Measurements from ENCODE around the gene TENM4.
"Not testable (repeated sequence)": the region's sequence is repeated elsewhere in the genome, so short reads cannot be mapped to it uniquely, and the experiment has no call there.

Gene TENM4

DNA sequence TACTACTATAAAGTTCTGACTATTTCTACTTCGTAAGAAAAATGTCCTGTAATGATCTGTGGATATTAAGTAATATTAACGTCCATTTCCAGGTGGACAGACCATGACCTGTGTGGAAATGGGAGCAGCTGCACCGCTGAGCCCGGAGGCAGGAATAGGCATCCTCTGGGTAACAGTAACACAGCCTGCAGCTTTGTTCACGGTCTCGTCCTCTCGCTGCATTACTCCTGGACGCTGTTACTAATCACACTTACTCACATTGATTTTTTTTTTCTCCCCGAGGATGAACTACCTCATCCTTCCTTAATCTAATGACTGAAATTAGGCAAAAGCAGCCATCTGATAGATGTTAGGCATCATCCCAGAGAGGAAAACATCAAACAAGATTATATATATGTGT, 520.5 kb downstream of the TENM4 start:
- no peak for DNase-seq

DNA sequence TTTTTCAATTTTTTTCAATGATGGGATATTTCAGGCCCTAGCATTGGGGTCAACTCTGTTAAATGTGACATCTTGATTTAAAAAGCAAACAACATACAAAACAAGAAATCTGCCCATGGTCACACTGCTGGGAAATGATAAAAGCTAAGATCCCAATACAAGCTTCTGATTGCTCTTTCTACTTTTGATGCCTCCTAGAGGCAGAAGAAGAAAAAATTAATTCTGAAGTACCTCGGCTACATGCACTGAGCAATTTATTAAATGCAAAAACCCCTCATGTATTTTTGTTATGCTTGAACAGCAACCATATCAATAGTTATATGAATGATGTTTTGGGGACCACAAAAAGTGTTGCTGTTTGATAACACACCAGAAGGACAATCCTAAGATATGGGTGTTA, 524.1 kb downstream of the TENM4 start:
- DNase-seq: no peak

GRCh38 chr11:78914503-78914902, 526.3 kb downstream of the TENM4 start:
- no peak for DNase-seq

DNA sequence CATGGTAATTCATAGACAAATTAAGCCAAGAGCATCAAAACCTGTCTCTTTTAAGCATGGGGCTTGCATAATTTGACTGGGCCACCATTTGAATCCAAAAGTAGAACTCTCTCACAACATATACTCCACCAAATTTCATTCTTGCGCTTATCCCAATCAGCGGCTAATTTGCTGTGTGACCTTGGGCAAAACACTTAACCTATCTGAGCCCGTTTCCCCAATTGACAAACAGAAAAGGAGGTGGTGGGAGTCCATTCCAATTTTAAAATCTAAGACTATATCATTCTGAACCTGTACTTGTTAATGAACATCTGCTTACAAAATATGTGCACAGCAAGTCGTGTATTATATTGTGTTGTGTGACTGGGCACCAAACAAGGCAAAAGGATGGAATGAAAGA, 528.1 kb downstream of the TENM4 start:
- DNase-seq: no peak

DNA sequence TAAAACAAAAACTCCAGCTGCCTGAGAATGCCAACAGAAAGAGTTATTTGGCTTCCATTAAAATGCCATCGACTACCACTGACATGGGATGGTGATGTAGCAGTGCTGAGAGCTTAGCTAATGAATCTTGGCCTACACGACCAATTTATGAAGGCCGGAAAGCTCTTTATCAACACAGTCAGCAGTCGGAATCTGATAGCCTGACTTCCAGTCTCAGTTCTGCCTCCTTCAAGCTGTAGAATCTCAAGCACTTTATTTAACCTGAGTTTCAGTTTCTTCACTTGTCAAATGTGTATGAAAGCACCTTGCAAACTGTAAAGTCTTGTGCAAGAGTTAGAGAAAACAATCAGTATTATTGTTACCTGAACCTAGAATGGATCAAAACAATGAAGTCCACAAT, 530.5 kb downstream of the TENM4 start:
- no peak for DNase-seq

GRCh38 chr11:78909386-78909785, 531.4 kb downstream of the TENM4 start:
- no peak for DNase-seq

- no peak for DNase-seq
Observed at GRCh38 chr11:78907636-78908035, 533.2 kb downstream of the TENM4 start.

DNA sequence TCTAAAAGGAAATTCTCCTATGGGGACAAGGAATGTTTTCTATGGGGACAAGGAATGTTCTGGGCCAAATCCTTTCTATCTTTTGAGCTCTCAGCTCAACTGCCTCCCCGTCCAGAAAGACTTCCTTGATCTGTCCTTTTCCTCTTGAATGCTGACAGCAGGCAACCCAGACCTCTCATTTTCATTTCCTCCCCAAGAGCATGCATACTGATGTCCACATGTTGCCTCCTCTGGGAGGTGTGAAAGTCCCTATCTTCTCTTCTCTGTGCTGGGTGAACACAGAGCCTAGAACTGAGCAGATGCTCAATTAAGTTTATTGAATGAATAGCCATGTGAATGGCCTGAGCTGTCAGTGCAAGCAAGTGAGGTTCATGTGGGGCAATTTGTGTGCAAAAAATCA, 534.3 kb downstream of the TENM4 start:
- no peak for DNase-seq

DNA sequence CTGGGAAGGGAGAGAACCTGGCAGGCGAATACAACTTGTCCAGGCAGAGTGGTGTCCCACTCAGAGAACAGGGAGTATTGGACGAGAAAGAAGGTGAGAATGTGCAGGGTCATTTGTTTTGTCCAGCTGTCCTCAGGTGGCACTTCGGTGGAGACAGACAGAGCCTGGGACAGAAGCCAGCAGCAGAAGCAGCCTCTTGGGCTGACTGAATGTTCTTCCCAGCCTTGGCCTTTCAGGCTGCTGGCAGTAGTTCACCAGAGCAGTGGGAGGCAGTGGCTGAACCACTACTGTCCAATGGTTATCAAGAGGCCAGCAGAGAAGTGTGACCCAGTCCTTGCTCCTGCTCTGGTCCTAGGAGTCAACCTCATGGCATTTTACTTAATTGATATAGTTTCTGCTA, 535.1 kb downstream of the TENM4 start:
- no peak for DNase-seq

DNA sequence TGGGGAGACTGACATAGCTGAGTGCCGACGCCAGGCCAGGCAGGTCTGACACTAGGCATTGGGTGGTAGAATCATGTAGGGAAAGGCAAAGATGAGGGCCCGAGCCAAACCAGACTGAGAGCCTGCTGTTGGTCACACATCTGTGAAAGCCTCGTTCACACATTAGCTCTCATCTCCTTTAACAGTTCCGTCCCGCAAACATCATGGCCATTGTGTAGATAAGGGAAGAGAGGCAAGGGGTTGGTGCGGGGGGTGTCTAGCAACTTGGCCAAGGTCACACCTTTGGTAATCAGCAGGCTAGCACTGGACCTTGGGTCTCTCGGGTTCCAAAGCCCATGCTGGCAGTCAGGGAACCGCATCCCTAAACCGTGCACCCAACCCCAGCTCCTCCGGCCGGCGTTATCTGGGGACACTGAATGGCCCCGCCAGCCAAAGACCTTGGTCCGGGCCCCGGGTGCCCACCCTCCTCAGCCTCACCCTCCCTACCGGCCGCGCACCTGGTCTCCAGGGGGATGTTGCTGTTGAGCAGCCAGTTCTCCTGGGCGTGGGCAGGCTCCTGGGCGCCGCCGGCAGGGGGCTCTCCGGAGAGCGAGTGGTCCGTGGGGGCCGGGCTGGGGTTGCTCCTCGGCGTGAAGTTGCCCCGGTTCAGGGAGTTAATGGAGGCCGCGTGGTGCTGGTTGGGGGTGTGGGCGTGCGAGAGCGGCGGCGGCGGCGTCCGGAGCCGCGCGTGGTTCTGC, 537.9 kb downstream of the TENM4 start:
- DNase-seq: no peak

DNA sequence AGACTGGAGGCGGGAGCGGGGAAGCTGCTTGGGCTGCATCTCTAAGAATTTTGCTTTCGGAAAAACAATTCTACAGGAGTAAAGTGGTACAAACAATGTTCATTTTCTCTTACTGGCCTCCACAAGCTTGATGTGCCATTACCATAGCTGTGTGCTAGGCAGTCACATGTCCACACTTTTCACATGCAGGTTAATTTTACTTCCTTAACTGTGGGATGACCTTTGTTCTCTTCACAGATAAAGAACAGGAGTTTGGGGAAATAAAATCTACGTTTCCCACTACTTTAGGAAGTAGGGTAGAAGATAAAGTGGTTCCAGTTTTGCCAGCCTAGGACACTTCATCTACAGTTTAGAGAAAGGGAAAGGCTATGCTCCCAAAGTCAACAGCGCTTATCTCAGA, 539.0 kb downstream of the TENM4 start:
- DNase-seq: no peak

DNA sequence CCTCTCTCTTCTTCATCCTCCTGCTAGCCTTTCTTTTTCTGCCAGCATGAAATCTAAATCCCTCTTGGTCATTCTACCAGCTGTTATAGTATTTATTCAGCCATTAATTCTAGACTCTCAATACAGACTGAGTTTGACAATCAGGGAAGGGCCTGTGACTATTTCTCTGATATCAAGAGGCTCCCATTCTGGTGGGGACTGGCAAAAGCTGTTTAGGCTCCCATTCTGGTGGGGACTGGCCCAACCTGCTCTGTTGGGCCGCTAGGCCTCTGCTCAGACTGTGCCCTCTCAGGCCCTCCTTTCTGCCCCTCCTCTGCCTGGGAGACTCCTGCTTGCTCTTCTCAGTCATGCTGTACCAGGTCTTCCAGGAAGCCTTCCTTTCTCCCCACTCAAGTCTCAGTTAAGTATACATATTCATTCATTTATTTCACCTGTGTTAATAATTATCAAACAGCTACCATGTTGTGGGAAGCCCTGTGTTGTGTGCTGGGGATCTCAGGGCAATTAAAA, 542.5 kb downstream of the TENM4 start:
- no peak for DNase-seq

DNA sequence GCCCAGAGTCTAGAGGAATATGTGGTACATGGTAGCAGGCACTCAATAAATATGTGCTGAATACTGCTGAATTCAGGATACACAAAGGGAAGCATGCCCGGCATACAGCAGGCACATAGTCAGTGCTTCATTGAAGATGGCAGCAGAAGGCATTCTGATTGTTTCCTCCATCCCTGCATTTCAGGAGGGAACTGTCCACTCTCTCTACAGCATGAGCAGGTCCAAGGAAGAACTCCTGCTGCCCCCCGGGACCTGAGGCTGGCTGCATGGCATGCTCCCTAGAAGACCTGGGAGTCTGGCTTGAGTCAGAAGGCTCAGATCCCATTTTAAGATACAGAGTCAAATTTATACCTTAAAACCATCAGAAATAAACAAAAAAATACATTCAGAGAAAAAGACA, 546.8 kb downstream of the TENM4 start:
- no peak for DNase-seq

- no peak for DNase-seq
Observed at GRCh38 chr11:78889698-78890097, 551.1 kb downstream of the TENM4 start.

GRCh38 chr11:78886616-78887015, 554.2 kb downstream of the TENM4 start:
- no peak for DNase-seq

DNA sequence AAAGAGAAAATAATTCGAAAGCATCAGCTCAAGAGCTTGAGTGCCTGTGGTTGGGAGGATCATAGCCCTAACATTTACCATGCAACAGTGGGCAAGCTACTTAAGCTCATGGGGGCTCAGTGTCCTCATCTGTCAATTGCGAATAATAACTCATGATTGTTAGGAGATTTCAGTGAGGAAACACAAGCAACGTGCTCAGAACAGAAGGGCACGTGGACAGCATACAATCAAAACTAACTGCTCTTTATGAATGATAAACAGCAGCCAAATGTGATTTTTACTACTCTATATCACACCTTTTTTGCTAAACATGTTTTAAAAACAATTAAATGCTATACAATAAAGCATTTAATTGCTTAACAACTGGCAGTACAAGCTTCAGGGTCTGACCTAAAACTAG, 556.1 kb downstream of the TENM4 start:
- no peak for DNase-seq

GRCh38 chr11:78883506-78883905, 557.3 kb downstream of the TENM4 start:
- no peak for DNase-seq

DNA sequence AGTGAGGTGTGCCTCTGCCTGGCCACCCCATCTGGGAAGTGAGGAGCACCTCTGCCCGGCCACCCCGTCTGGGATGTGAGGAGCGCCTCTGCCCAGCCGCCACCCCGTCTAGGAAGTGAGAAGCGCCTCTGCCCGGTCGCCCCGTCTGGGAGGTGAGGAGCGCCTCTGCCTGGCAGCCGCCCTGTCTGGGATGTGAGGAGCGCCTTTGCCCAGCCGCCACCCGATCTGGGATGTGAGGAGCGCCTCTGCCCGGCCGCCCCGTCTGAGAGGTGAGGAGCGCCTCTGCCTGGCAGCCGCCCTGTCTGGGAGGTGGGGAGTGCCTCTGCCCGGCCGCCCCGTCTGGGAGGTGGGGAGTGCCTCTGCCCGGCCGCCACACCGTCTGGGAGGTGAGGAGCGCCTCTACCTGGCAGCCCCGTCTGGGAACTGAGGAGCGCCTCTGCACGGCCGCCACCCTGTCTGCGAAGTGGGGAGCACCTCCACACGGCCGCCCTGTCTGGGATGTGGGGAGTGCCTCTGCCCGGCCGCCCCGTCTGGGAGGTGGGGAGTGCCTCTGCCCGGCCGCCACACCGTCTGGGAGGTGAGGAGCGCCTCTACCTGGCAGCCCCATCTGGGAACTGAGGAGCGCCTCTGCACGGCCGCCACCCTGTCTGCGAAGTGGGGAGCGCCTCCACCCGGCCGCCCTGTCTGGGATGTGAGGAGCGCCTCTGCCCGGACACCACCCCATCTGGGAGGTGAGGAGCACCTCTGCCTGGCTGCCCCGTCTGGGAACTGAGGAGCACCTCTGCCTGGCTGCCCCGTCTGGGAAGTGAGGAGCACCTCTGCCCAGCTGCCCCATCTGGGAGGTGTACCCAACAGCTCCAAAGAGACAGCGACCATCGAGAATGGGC, 561.5 kb downstream of the TENM4 start:
- DNase-seq: not testable (repeated sequence)

DNA sequence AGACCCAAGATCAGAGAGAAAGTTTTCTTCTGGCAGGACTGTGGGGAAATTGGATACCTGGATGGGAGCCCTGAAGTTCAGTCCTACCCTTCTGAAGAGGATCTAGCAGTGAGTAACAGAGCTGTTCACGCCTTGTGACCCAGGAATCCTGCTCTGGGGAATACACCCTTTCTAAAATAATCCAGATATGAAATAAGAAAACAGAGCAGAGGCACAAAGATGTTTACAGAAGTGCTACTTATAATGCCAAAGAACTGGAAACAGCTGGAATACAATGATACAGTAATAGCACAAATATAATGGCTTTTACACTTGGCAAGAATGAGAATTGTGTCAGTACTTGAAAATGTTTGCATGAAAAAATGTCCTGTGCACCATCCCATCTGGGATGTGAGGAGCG, 562.2 kb downstream of the TENM4 start:
- no peak for DNase-seq

DNA sequence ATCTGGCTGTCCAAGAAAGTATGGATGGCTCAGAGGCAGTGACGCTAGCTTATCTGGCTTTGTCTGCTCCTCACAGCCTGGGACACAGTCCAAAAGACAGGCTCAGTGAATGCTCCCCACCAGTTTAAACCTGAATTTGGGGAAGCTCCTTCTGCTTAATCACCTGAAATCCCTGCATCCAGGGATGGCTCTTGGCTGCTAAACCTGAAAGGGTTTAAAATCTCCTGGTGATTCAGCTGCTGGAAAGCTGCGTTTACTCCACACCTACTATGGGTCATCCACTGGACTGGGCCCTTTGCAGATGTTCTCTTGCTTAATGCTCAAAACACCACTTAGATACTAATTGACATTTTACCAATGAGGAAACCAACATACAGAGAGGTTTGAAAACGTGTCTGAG, 564.2 kb downstream of the TENM4 start:
- DNase-seq: no peak

- no peak for DNase-seq
Observed at GRCh38 chr11:78870655-78871054, 570.2 kb downstream of the TENM4 start.

GRCh38 chr11:78869293-78869692, 571.5 kb downstream of the TENM4 start:
- DNase-seq: no peak

GRCh38 chr11:78868563-78868962, 572.3 kb downstream of the TENM4 start:
- no peak for DNase-seq

- DNase-seq: no peak
Observed at GRCh38 chr11:78860720-78861422, 580.0 kb downstream of the TENM4 start.
